Measurements from ENCODE around the gene TMEM62.

DNA sequence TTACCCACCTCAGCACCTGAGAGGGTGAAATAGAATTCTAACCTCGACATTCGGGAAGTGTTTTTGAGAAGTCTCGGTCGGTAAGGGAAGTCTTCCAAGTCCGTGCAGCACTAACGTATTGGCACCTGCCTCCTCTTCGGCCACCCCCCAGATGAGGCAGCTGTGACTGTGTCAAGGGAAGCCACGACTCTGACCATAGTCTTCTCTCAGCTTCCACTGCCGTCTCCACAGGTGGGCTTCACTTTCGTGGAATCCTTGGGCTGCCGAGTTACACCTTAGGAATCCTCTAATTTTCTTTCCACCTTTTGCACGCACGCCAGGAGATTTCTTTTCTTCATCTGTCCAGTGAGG lies 52.6 kb downstream of the TMEM62 start:
- no peak for TF ChIP-seq POLR2AphosphoS5 (IDR thresholded peaks at IDR 0.05)
- no peak for TF ChIP-seq POLR2A (IDR thresholded peaks at IDR 0.05)
- no peak for TF ChIP-seq CTCF (IDR thresholded peaks at IDR 0.05)
